ENCODE results near the gene CLOCK. TPM values are rescaled to one million over a fixed set of nuclear protein-coding genes. Genes with fewer than 3 reads are reported as not detected.

The CLOCK gene
- total and polyA plus RNA-seq, 2 of the 13 experiments (the other 11 are each of a cell fraction or from before 2014, with no cell fraction given) = 8.8 to 13.5 TPM

DNA sequence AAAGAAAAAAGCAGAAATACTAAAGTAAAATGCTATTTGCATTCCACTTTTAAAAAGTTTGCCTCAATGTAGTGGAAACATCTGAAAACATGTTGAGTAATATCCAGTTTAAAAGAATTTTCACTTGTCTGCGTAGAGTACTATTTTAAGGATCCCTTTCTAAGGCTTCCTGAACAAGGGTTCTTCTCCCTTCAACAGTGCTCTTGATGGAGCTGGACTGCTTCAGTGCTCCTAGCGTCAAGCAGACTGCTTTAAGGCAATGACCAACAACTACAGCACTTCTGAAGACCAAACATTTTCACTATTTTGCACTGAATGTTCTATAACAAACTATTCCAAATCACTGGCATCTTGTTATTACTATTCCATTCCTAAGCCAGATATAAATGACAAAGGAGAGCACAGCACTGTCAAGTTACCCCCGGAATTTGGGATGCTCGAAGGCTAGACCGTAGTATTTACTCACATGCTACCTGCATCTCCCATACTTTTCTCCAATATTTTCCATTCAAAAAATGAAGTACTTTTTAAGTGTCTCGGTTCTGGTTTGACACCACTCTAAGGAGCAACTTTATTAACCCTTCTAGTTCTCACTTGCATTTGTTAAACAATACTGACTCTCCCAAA lies 114.9 kb downstream of the CLOCK start:
- H2AFZ ChIP-seq (ENCODE audit: low read length) = no peak overlapping the region
- no peaks in the 10 kb centered on the region for H4K20me1 ChIP-seq (ENCODE audit: insufficient read depth, low read length)
- no peaks in the 10 kb centered on the region for H3K4me1 ChIP-seq (ENCODE audit: insufficient read depth, low read length)
- WGBS (ENCODE audit: low lambda C conversion rate) = 89% methylated on average over 6 of the region's 6 CpGs
- BruUV-seq (replicated peaks) = no TSS peak
- no peak overlapping the region for H3K4me3 ChIP-seq (replicated peaks in 1 of 3; ENCODE audit: insufficient read depth in 1 of 3, low read depth in 2 of 3, low read length in 3 of 3)
- H3K36me3 ChIP-seq (replicated peaks in 1 of 2; ENCODE audit: control insufficient read depth in 1 of 2, insufficient read depth in 2 of 2, low read length in 2 of 2) = peaks cover 4 to 42% of the 10 kb centered on the region in 2 experiments
- H3K9me3 ChIP-seq (ENCODE audit: low read length) = no peaks in the 10 kb centered on the region
- DNase-seq (ENCODE audit: low spot score) (no peak), ATAC-seq (no peak), FAIRE-seq (no peak)
- H3K9ac ChIP-seq (ENCODE audit: insufficient read depth, low read depth, low read length) = no peak overlapping the region
- in situ Hi-C loops (cut with HindIII; ENCODE audit: extremely low pct_ligation_motif_present, low pct_unique_long_range_greater_than_20kb) = no loop called here
- no peaks in the 10 kb centered on the region for H3K79me2 ChIP-seq (ENCODE audit: insufficient read depth, low read length)
- POLR2A ChIA-PET = no interaction called here
- CTCF ChIA-PET (ENCODE audit: low intra/inter-chr PET ratio, low total read pairs) = no interaction called here
- no peaks in the 10 kb centered on the region for H3K27me3 ChIP-seq (ENCODE audit: control insufficient read depth in 1 of 2, insufficient read depth in 2 of 2, low read length in 2 of 2)
- H3K27ac ChIP-seq (ENCODE audit: extremely low read length, insufficient read depth, low read length) = no peak overlapping the region
- no peak overlapping the region for H3K4me2 ChIP-seq (ENCODE audit: low read depth, low read length)
- intact Hi-C loops (cut with micrococcal nuclease; ENCODE audit: unreplicated experiment) = loop anchor here (5.0 kb wide), 1 partner anchor 35 kb away; the partner anchor contains the start of gene TMEM165
- no peak for TF ChIP-seq DNMT3B (CRISPR knock-in tag; conservative IDR thresholded peaks at IDR 0.05)
- no peak for TF ChIP-seq RARG (CRISPR knock-in tag; IDR thresholded peaks at IDR 0.05; ENCODE audit: low read depth)
- TF ChIP-seq GPN1 (CRISPR knock-in tag; IDR thresholded peaks at IDR 0.05; ENCODE audit: borderline replicate concordance) = no peak
- no peak for TF ChIP-seq ZNF138 (CRISPR knock-in tag; IDR thresholded peaks at IDR 0.05; ENCODE audit: low read depth)
- TF ChIP-seq, protein P1, sequence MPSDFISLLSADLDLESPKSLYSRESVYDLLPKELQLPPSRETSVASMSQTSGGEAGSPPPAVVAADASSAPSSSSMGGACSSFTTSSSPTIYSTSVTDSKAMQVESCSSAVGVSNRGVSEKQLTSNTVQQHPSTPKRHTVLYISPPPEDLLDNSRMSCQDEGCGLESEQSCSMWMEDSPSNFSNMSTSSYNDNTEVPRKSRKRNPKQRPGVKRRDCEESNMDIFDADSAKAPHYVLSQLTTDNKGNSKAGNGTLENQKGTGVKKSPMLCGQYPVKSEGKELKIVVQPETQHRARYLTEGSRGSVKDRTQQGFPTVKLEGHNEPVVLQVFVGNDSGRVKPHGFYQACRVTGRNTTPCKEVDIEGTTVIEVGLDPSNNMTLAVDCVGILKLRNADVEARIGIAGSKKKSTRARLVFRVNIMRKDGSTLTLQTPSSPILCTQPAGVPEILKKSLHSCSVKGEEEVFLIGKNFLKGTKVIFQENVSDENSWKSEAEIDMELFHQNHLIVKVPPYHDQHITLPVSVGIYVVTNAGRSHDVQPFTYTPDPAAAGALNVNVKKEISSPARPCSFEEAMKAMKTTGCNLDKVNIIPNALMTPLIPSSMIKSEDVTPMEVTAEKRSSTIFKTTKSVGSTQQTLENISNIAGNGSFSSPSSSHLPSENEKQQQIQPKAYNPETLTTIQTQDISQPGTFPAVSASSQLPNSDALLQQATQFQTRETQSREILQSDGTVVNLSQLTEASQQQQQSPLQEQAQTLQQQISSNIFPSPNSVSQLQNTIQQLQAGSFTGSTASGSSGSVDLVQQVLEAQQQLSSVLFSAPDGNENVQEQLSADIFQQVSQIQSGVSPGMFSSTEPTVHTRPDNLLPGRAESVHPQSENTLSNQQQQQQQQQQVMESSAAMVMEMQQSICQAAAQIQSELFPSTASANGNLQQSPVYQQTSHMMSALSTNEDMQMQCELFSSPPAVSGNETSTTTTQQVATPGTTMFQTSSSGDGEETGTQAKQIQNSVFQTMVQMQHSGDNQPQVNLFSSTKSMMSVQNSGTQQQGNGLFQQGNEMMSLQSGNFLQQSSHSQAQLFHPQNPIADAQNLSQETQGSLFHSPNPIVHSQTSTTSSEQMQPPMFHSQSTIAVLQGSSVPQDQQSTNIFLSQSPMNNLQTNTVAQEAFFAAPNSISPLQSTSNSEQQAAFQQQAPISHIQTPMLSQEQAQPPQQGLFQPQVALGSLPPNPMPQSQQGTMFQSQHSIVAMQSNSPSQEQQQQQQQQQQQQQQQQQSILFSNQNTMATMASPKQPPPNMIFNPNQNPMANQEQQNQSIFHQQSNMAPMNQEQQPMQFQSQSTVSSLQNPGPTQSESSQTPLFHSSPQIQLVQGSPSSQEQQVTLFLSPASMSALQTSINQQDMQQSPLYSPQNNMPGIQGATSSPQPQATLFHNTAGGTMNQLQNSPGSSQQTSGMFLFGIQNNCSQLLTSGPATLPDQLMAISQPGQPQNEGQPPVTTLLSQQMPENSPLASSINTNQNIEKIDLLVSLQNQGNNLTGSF (CRISPR knock-in tag; IDR thresholded peaks at IDR 0.05) = no peak
- no peak for TF ChIP-seq TOE1 (CRISPR knock-in tag; IDR thresholded peaks at IDR 0.05)
- TF ChIP-seq PTBP1 (IDR thresholded peaks at IDR 0.05; ENCODE audit: low read depth, low read length, poor library complexity, severe bottlenecking) = no peak
- TF ChIP-seq, protein P2, sequence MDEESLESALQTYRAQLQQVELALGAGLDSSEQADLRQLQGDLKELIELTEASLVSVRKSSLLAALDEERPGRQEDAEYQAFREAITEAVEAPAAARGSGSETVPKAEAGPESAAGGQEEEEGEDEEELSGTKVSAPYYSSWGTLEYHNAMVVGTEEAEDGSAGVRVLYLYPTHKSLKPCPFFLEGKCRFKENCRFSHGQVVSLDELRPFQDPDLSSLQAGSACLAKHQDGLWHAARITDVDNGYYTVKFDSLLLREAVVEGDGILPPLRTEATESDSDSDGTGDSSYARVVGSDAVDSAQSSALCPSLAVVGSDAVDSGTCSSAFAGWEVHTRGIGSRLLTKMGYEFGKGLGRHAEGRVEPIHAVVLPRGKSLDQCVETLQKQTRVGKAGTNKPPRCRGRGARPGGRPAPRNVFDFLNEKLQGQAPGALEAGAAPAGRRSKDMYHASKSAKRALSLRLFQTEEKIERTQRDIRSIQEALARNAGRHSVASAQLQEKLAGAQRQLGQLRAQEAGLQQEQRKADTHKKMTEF (CRISPR knock-in tag; IDR thresholded peaks at IDR 0.05) = no peak
- TF ChIP-seq ATF7 (IDR thresholded peaks at IDR 0.05) = no peak
- no peak for TF ChIP-seq ATF7 (CRISPR knock-in tag; IDR thresholded peaks at IDR 0.05)
